PFSK-1 (cell line): ENCODE measurements around the gene MYBBP1A.

Experiments used
- POLR2AphosphoS5 ChIP-seq: IDR thresholded peaks from 2 replicates; pipeline ENCODE4 v1.6.1; 2012; ENCODE audit warnings: low read depth, mild to moderate bottlenecking, control low read depth, low read length, moderate library complexity
- REST ChIP-seq, 2 experiments: IDR thresholded peaks; 2 replicates each; pipeline versions ENCODE4 v1.6.1 to v1.8.0; 2011 to 2012; ENCODE audit warnings: low read depth in 2 of 2, low read length in 2 of 2, control low read depth in 1 of 2, inconsistent platforms in 1 of 2, mild to moderate bottlenecking in 1 of 2, moderate library complexity in 1 of 2; ENCODE audit not compliant: insufficient read depth in 1 of 2
- TAF1 ChIP-seq: IDR thresholded peaks from 2 replicates; pipeline ENCODE4 v1.6.1; 2012; ENCODE audit warnings: low read length, control low read depth, borderline replicate concordance; ENCODE audit not compliant: insufficient read depth

GRCh38 chr17:4587195-4587594 lies 32.0 kb upstream of the MYBBP1A start:
- TF ChIP-seq POLR2AphosphoS5 (no peak), TAF1 (no peak), REST (IDR thresholded peaks at IDR 0.05; ENCODE audit: insufficient read depth in 1 of 2, low read depth in 2 of 2, low read length in 2 of 2) (no peak)
